Activated T-helper 1 cell treated with anti-CD3 and anti-CD28 coated beads, Interleukin-12 subunit alpha, Interleukin-12 subunit beta, Interleukin-2, Interleukin-4 antibody, amounts not matched to agents 30 ng/mL and 10 ng/mL and 1 ng/mL, durations not matched to agents 14 hours and 24 hours and 36 hours (primary cell): ENCODE measurements around the gene UAP1L1. TPM values are rescaled to one million over a fixed set of nuclear protein-coding genes. Genes with fewer than 3 reads are reported as not detected.
"Not testable (repeated sequence)": the region's sequence is repeated elsewhere in the genome, so short reads cannot be mapped to it uniquely, and the experiment has no call there.

Experiments
- DNase-seq: peaks from one replicate; pipeline ENCODE4 v3.0.0; 2021; ENCODE audit warnings: low spot score
- H3K27ac Mint-ChIP-seq: one replicate; pipeline ENCODE4 v1.8.0; 2021; ENCODE audit warnings: mild to moderate bottlenecking, mixed read lengths
- H3K27me3 Mint-ChIP-seq: one replicate; pipeline ENCODE4 v1.8.0; 2022; ENCODE audit warnings: mild to moderate bottlenecking, moderate library complexity, mixed read lengths; ENCODE audit not compliant: insufficient read depth
- H3K36me3 Mint-ChIP-seq: one replicate; pipeline ENCODE4 v1.8.0; 2021; ENCODE audit warnings: low read depth, mixed read lengths
- H3K4me1 Mint-ChIP-seq: one replicate; pipeline ENCODE4 v1.8.0; 2021; ENCODE audit warnings: low read depth, mixed read lengths
- H3K4me3 Mint-ChIP-seq: one replicate; pipeline ENCODE4 v1.8.0; 2021; ENCODE audit warnings: mild to moderate bottlenecking, moderate library complexity, mixed read lengths
- H3K9me3 Mint-ChIP-seq: one replicate; pipeline ENCODE4 v1.8.0; 2021; ENCODE audit warnings: mixed read lengths
- intact Hi-C: fragments of 100-400 bp; cut with micrococcal nuclease; formaldehyde crosslinking; loops from one replicate; pipeline ENCODE4 v1.15.1; 2024
- total RNA-seq: library from RNA; stranded (reverse); gene quantifications from 2 replicates; pipeline ENCODE4 v1.2.3, GENCODE V29; 2022

UAP1L1 gene
- total RNA-seq, 1 donor from 2014 or later: 14.9 TPM

- H3K36me3 Mint-ChIP-seq: no peaks in the 10 kb centered on the region
- intact Hi-C loops: no loop called here
- no peaks in the 10 kb centered on the region for H3K4me1 Mint-ChIP-seq
- no peak for DNase-seq
- peaks cover 21% of the 10 kb centered on the region for H3K27me3 Mint-ChIP-seq
- H3K9me3 Mint-ChIP-seq: no peaks in the 10 kb centered on the region
- no peak overlapping the region for H3K4me3 Mint-ChIP-seq
- no peak overlapping the region for H3K27ac Mint-ChIP-seq
Measured at GRCh38 chr9:137055385-137056364, 21.6 kb upstream of the UAP1L1 start.

- Mint-ChIP-seq H3K4me1 (no peaks in the 10 kb centered on the region), H3K9me3 (no peaks in the 10 kb centered on the region), H3K27me3 (peaks cover 15% of the 10 kb centered on the region), H3K36me3 (no peaks in the 10 kb centered on the region), H3K4me3 (no peak overlapping the region), H3K27ac (no peak overlapping the region)
- intact Hi-C loops: no loop called here
- DNase-seq: no peak
Measured at GRCh38 chr9:137056739-137057415, 20.4 kb upstream of the UAP1L1 start.

GRCh38 chr9:137057545-137057944 is 19.8 kb upstream of the UAP1L1 start:
- Mint-ChIP-seq H3K27ac (no peak overlapping the region), H3K4me1 (no peaks in the 10 kb centered on the region), H3K36me3 (no peaks in the 10 kb centered on the region), H3K27me3 (peaks cover 11% of the 10 kb centered on the region), H3K4me3 (no peak overlapping the region), H3K9me3 (no peaks in the 10 kb centered on the region)
- DNase-seq: no peak
- intact Hi-C loops: no loop called here

GRCh38 chr9:137058521-137059234 is 18.6 kb upstream of the UAP1L1 start:
- intact Hi-C loops: no loop called here
- H3K36me3 Mint-ChIP-seq: no peaks in the 10 kb centered on the region
- no peak overlapping the region for H3K4me3 Mint-ChIP-seq
- peaks cover 11% of the 10 kb centered on the region for H3K27me3 Mint-ChIP-seq
- H3K9me3 Mint-ChIP-seq: no peaks in the 10 kb centered on the region
- no peak overlapping the region for H3K27ac Mint-ChIP-seq
- no peak for DNase-seq
- no peaks in the 10 kb centered on the region for H3K4me1 Mint-ChIP-seq

DNA sequence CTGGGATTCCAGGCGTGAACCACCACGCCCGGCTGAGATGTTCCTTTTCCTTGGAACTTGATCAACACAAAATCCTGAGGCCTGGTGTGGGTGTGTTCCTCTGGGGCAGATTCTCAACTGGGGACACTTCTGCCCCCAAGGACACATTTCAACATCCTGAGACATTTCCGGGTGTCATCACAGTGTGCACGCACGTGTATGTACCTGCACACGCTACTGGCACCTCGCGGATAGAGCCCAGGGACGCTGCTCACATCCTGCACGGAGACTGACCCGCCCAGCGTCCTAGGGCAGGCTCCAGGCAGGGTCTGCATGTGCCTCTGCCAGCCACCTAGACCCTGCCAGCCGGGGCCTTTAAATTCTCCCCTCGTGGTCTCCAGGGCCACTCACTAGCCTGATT is 14.9 kb upstream of the UAP1L1 start:
- Mint-ChIP-seq H3K36me3 (no peaks in the 10 kb centered on the region), H3K4me3 (no peak overlapping the region), H3K9me3 (no peaks in the 10 kb centered on the region), H3K4me1 (no peaks in the 10 kb centered on the region), H3K27ac (no peak overlapping the region), H3K27me3 (peaks cover 6% of the 10 kb centered on the region)
- intact Hi-C loops: no loop called here
- no peak for DNase-seq

DNA sequence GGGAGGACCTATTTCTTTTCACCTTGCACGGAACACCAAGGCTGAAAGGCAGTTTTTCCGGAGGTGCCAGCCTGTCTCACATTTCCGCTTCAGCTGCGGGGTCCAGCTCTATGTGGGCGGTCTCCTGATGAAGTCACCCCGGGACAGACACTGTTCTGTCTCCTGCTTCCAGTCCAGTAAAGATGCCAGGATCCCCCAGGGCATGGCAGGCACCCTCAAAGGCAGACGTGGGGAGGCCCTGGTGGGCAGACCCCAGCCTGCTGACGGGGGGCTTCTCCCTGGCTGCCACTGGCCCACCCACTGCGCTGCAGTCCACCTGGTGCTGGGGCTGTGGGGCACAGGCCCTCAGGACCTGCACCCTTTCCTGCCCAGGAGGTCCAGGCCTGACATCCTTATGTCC is 14.5 kb upstream of the UAP1L1 start:
- H3K27me3 Mint-ChIP-seq, intact Hi-C loops, H3K36me3 Mint-ChIP-seq, H3K4me1 Mint-ChIP-seq, DNase-seq, H3K27ac Mint-ChIP-seq, H3K4me3 Mint-ChIP-seq, H3K9me3 Mint-ChIP-seq: not testable (repeated sequence)

DNA sequence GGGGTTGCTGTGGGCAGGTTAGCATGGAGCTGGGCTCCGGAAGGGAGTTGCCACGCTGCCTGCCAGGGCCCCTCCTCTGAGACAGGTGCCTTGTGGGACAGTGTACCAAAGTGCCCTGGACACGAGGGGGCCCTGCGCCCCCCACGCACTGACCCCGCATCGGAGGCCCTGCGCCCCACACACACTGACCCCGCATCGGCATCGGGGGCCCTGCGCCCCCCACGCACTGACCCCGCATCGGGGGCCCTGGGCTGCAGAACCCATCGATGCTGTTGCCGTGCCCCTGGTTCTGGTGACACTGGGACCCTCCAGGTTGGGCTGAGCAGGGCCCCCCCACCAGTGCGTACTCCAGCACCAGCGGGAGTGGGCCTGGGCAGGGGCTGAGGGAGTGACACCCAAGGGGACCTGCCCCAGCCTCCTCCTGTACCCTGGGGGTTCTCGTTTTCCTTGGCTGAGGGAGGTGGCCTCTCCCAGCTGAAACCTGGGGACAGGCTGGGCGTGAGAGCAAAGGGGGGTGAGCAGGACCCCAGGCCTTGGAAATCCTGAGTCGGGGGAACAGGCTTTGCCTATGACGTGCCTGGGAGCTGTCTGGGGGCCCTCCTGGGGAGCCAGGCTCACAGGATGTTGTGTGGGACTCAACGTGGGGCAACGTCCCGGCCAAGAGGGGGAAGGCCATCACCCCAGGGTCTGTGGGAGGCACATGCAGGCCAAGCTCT is 13.8 kb upstream of the UAP1L1 start:
- Mint-ChIP-seq H3K27me3 (peaks cover 9% of the 10 kb centered on the region), H3K27ac (no peak overlapping the region), H3K9me3 (no peaks in the 10 kb centered on the region), H3K4me3 (no peak overlapping the region), H3K36me3 (peaks cover 4% of the 10 kb centered on the region), H3K4me1 (peaks cover 7% of the 10 kb centered on the region)
- intact Hi-C loops: loop anchor here (1.0 kb wide), 1 partner anchor 10 kb away; no protein-coding TSS in a partner anchor
- DNase-seq: no peak

DNA sequence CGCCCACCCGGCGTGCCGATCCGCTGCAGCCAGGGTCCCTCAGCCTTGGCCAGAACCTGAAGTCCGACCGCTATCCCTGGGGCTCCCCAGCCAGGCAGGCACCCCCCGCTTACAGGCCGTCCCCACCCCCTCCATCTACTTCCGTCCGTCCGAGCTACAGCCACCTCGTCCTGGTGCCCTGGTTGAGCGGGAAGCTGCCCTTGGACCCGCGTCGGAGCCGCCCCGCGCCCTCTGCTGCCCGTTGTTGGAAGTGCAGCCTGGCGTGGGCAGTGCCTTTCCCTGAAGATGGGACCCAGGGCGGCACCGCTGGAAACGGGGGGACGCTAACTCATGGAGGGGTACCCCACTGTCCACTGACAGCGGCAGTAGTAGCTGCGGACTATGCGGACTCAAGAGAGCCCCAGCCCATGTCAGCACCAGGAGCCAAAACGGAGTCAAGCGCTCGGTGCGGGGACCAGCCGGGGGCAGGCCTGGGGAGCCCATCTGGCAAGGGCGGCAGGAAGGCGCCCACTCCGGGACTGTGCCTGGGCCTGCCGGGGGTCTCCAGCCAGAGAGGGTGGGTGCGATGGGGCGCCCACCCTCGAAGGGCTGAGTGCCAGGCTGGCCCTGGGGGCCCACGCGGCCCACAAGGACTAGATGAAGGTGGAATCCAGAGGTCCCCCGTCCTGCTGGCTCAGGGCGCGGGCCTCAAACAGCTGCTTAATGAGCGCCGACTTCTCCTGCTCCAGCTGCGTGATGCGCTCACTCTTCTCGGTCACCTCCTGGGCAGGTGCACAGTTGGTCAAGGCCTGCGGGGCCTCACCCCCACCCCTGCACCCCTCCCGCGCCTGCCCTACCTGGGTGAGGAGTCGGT is 13.1 kb upstream of the UAP1L1 start:
- intact Hi-C loops: loop anchor here (1.0 kb wide), 1 partner anchor 11 kb away; no protein-coding TSS in a partner anchor
- H3K27ac Mint-ChIP-seq: no peak overlapping the region
- H3K27me3 Mint-ChIP-seq: peaks cover 6% of the 10 kb centered on the region

GRCh38 chr9:137064880-137065164 is 12.5 kb upstream of the UAP1L1 start:
- intact Hi-C loops: loop anchor here (1.0 kb wide), 1 partner anchor 12 kb away; no protein-coding TSS in a partner anchor
- DNase-seq: no peak
- H3K27ac Mint-ChIP-seq: no peak overlapping the region
- no peaks in the 10 kb centered on the region for H3K9me3 Mint-ChIP-seq
- H3K27me3 Mint-ChIP-seq: peaks cover 6% of the 10 kb centered on the region
- peaks cover 4% of the 10 kb centered on the region for H3K36me3 Mint-ChIP-seq
- no peak overlapping the region for H3K4me3 Mint-ChIP-seq
- H3K4me1 Mint-ChIP-seq: peaks cover 7% of the 10 kb centered on the region

More for the DNA sequence above, 13.1 kb upstream of the UAP1L1 start:
- H3K4me3 Mint-ChIP-seq: no peak overlapping the region
- peaks cover 4% of the 10 kb centered on the region for H3K36me3 Mint-ChIP-seq
- H3K4me1 Mint-ChIP-seq: peaks cover 7% of the 10 kb centered on the region
- peak; percentile 48 for DNase-seq
- H3K9me3 Mint-ChIP-seq: no peaks in the 10 kb centered on the region

DNA sequence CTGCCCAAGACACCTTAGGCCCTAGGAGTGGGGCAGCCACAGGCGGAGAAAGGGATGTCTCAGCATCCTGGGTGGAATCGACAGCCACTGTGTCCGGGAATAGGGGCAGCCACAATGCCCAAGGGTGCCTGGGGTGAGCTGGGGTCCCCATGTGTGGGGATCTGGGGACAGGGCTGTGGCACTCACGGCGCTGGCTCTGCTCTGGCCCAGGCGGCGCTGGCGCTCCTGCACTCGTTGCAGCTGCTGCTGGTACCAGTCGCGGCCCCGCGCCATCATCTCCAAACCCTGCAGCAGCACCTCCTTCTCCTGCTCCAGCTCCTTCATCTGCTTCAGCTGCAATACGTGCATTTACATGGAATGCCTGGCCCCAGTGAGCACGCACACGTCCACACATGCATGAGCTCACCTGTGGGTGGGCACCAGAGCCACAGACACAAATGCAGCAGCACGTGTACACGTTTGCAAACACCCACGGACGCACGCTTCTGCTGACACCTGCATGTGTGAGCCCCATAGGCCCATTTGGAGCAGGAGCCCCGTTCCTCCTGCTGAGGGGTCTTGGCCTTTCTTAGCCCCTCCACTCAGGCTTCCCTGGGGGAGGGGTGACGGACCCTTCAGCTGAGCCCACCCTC is 11.9 kb upstream of the UAP1L1 start:
- Mint-ChIP-seq H3K27ac (no peak overlapping the region), H3K4me3 (no peak overlapping the region), H3K9me3 (no peaks in the 10 kb centered on the region), H3K27me3 (peaks cover 3% of the 10 kb centered on the region), H3K4me1 (peaks cover 7% of the 10 kb centered on the region), H3K36me3 (peaks cover 4% of the 10 kb centered on the region)
- DNase-seq: no peak
- intact Hi-C loops: no loop called here

DNA sequence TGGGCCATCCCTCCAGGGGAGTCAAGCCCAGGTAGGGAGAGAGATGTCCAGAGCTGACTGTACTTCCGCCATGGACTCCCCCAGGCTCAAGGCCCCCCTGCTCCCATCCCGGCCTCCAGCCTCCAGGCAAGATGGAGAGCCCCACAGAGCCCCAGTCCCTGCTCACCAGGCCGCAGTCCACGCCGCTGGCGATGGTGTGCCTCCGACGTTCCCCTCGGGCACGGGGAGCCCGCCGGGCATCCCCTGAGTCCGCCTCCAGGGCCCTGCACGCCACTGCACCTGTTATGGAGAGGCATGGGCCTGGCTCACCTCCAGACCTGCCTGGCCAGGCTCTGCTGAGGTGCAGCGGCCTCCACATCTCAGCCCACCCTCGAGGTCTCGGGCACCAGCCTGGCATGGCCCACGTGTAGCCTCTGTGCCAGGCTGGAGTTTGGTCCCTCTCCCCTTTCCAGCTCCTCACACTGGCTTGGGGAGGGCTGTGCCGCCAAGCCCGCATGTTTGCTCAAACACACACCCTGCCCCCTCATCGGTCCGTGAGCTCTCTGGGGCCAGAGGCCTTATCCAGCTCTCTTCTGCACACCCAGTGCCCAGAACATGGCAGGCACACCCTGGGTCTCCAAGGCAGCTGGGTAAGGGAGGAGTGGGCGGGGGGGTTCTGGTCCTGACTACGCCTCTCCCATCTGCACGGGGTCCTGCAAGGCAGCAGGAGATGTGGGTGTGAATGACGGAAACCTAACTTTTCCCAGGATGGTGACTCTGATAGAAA is 11.0 kb upstream of the UAP1L1 start:
- DNase-seq: no peak
- H3K36me3 Mint-ChIP-seq: peaks cover 4% of the 10 kb centered on the region
- H3K4me3 Mint-ChIP-seq: no peak overlapping the region
- H3K4me1 Mint-ChIP-seq: peaks cover 13% of the 10 kb centered on the region
- H3K27ac Mint-ChIP-seq: no peak overlapping the region
- no peaks in the 10 kb centered on the region for H3K9me3 Mint-ChIP-seq
- intact Hi-C loops: loop anchor here (2.0 kb wide), 1 partner anchor 37 kb away; the partner anchor contains the start of gene ABCA2
- peaks cover 3% of the 10 kb centered on the region for H3K27me3 Mint-ChIP-seq
